ENCODE results near the gene SPATS2L.
"Not testable (repeated sequence)": the region's sequence is repeated elsewhere in the genome, so short reads cannot be mapped to it uniquely, and the experiment has no call there.

Gene SPATS2L

GRCh38 chr2:200319548-200320337 lies 13.2 kb downstream of the SPATS2L start:
- no peak for DNase-seq (ENCODE audit: low read depth in 2 of 2)

DNA sequence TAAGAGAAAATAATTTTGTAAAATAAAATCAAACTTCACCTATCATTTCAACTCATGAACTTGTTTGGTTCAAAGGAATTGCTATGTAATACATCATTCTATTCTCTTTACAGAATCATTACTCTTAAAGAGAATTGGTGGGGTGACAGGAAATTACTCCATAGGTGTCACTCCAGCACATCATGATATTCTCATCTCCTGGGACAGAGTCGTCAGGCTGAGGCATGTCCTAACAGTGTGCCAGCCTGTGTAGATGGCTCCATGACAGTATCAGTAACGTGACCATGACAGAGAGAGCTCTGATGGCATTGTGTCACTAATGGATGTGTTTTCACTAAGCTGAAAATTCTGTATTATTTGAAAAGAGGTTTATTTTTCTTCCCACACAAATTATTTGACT lies 13.9 kb downstream of the SPATS2L start:
- no peak for DNase-seq (ENCODE audit: low read depth in 2 of 2)

DNA sequence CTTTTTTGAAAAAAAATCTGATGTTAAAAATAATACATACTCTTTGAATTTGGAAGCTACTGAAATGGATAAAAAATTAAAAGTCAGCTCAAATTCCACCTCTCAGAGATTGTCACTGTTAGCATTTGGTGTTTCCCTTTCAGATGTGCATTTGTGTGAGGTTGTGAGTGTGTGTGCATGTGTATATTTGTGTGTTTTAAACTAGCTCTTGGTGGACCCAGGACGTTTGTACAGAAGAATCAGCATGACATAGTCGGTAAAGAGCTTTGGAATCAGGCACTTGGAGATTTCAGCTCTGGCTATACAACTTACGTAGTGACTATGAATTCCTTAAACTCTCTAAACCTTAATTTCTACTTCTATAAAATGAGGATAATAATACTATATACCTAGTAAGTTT lies 14.5 kb downstream of the SPATS2L start:
- DNase-seq (ENCODE audit: low read depth in 2 of 2), result no peak

- no peak for DNase-seq (ENCODE audit: low read depth in 2 of 2)
Observed at GRCh38 chr2:200321780-200322534, 15.5 kb downstream of the SPATS2L start.

GRCh38 chr2:200322607-200323006 lies 16.1 kb downstream of the SPATS2L start:
- no peak for DNase-seq (ENCODE audit: low read depth in 2 of 2)

GRCh38 chr2:200324362-200324761 lies 17.9 kb downstream of the SPATS2L start:
- DNase-seq (ENCODE audit: low read depth in 2 of 2), result no peak

GRCh38 chr2:200329384-200329783 lies 22.9 kb downstream of the SPATS2L start:
- DNase-seq (ENCODE audit: low read depth in 2 of 2), result no peak

GRCh38 chr2:200329798-200330197 lies 23.3 kb downstream of the SPATS2L start:
- no peak for DNase-seq (ENCODE audit: low read depth in 2 of 2)

- no peak for DNase-seq (ENCODE audit: low read depth in 2 of 2)
Observed at GRCh38 chr2:200330351-200331060, 24.0 kb downstream of the SPATS2L start.

GRCh38 chr2:200331061-200331400 lies 24.5 kb downstream of the SPATS2L start:
- no peak for DNase-seq (ENCODE audit: low read depth in 2 of 2)

- no peak for DNase-seq (ENCODE audit: low read depth in 2 of 2)
Observed at GRCh38 chr2:200335657-200336056, 29.2 kb downstream of the SPATS2L start.

- DNase-seq (ENCODE audit: low read depth in 2 of 2), result no peak
Observed at GRCh38 chr2:200336980-200337615, 30.6 kb downstream of the SPATS2L start.

- DNase-seq (ENCODE audit: low read depth in 2 of 2), result no peak
Observed at GRCh38 chr2:200337621-200338020, 31.1 kb downstream of the SPATS2L start.

GRCh38 chr2:200338692-200339091 lies 32.2 kb downstream of the SPATS2L start:
- DNase-seq (ENCODE audit: low read depth in 2 of 2), result no peak

- DNase-seq (ENCODE audit: low read depth in 2 of 2), result no peak
Observed at GRCh38 chr2:200340508-200341224, 34.2 kb downstream of the SPATS2L start.

DNA sequence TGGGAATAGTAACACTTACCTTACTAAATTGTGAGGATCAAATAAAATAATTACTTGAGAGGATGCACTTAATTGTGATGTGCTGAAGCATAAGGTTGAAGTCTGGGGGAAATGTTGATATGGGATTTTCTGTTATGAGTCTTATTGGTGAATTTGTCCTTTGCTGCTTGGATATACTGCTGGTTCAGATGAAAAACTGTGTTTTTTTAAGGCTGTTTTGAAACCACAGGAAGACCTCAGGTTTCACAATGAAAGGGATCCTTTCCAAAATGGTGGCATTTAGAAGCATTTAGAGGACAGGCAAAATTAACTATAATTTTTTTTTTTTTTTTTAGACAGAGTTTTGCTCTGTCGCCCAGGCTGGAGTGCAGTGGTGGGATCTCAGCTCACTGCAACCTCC lies 34.9 kb downstream of the SPATS2L start:
- DNase-seq (ENCODE audit: low read depth in 2 of 2), result no peak

- DNase-seq (ENCODE audit: low read depth in 2 of 2), result no peak
Observed at GRCh38 chr2:200342235-200342634, 35.7 kb downstream of the SPATS2L start.

DNA sequence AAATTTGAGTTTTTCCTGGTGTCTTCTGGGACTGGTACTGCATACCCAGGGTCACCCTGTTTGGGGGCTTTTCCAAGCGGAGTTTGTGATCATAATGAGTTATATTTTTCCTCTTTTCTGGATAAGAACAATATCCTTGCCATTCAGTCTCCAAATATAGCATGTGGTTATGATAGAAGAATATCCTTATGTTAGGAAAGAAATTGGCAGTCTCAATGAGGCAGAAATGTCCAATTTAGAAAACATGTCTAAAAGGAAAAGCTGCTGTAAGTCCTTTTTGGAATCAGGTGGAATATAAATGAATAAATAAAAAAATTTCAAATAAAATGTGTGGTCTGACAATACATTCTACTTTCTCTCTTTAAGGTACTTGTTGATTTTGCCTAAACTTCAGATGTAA lies 36.2 kb downstream of the SPATS2L start:
- no peak for DNase-seq (ENCODE audit: low read depth in 2 of 2)

DNA sequence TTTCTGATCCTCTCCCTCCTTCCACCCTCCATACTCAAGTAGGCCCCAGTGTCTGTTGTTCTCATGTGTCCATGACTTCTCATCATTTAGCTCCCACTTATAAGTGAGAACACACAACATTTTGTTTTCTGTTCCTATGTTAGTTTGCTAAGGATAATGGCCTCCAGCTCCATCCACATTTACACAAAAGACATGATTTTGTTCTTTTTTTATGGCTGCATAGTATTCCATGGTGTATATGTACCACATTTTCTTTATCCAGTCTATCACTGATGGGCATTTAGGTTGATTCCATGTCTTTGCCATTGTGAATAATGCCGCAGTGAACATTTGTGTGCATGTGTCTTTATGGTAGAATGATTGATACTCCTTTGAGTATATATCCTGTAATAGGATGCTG lies 37.7 kb downstream of the SPATS2L start:
- not testable (repeated sequence) for DNase-seq (ENCODE audit: low read depth in 2 of 2)

GRCh38 chr2:200345975-200346374 lies 39.5 kb downstream of the SPATS2L start:
- DNase-seq (ENCODE audit: low read depth in 2 of 2), result no peak

DNA sequence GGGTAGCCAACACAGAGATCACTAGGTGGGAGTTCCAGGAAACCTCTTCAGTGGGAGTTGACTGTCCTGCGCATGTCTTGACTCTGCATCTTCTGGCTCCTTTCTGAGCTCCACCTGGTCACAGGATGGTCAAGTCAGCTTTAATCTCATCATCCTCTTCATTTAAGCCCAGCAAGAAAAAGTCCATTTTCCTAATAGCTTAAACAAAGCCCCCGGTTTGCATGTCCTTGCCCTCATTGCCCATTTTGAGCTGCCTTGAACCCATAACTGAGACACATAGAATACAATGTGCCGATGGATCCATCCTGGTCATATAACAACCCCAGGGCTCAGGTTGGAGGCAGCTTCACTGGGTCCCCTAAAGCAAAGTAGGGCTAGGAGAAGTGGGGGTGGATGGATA lies 40.8 kb downstream of the SPATS2L start:
- DNase-seq (ENCODE audit: low read depth in 2 of 2), result no peak

Data from stimulated activated CD8-positive, alpha-beta memory T cell treated with anti-CD3 and anti-CD28 coated beads, Interleukin-7, amount 100 ng/mL, for 1 hour (primary cell).